Adrenal gland (tissue), 12 donors: ENCODE measurements around the gene CST2. TPM values are rescaled to one million over a fixed set of nuclear protein-coding genes. Genes with fewer than 3 reads are reported as not detected.

ENCODE experiments used
- DNase-seq, 7 donors: peaks; one replicate each; pipeline ENCODE4 v3.0.0-alpha.2; 2019 to 2020
- H3K27ac ChIP-seq, 5 donors: fragments of 200-600 bp; sonication (generic) in 4 of 5; 1 replicate in 3 of 5; 2 replicates in 2 of 5; pipeline versions ENCODE4 v1.5.1 to v1.8.0; 2016 to 2020; ENCODE audit warnings: mild to moderate bottlenecking in 1 of 5
- H3K27me3 ChIP-seq: fragments of 200-600 bp; 2 replicates; pipeline ENCODE4 v1.8.0; 2021
- H3K36me3 ChIP-seq, 2 donors: fragments of 200-600 bp; replicated peaks in 1 of 2; 1 replicate in 1 of 2; 2 replicates in 1 of 2; pipeline versions ENCODE4 v1.5.1 to v1.8.0; 2018 to 2022
- H3K4me1 ChIP-seq, 2 donors: fragments of 200-600 bp; replicated peaks in 1 of 2; 1 replicate in 1 of 2; 2 replicates in 1 of 2; pipeline versions ENCODE4 v1.5.1 to v1.8.0; 2018 to 2021
- H3K4me3 ChIP-seq, 4 donors: fragments of 200-600 bp; sonication (generic) in 3 of 4; one replicate each; pipeline ENCODE4 v1.5.1; 2016 to 2018
- H3K9me3 ChIP-seq, 3 donors: fragments of 200-600 bp; sonication (generic) in 1 of 3; replicated peaks in 1 of 3; 1 replicate in 2 of 3; 2 replicates in 1 of 3; pipeline versions ENCODE4 v1.5.1 to v1.8.0; 2016 to 2021
- POLR2A ChIP-seq, 2 donors: fragments of 450-650 bp; IDR thresholded peaks; one replicate each; pipeline ENCODE4 v1.6.1; 2017; ENCODE audit warnings: antibody characterized with exemption in 2 of 2, mild to moderate bottlenecking in 2 of 2, moderate library complexity in 1 of 2
- WGBS, 4 donors: extraction: QIAGEN DNeasy Blood & Tissue Kit in 2 of 4; methylation state at CpG; one replicate each; pipeline versions ENCODE4 v1.1.5 to v1.1.7; 2013 to 2017; 5-methylcytosine and 5-hydroxymethylcytosine counted together
- intact Hi-C, 2 donors: fragments of 100-400 bp; cut with DNase I; formaldehyde crosslinking; loops; one replicate each; pipeline versions ENCODE4 v1.14.1 to v1.15.0; 2022 to 2023
- polyA plus RNA-seq, 3 donors: library from polyadenylated mRNA; stranded (reverse); fragments of 200-250 nt in 2 of 3; fragments of 350-450 nt in 1 of 3; fragmentation: Illumina TruSeq in 1 of 3; extraction: RNeasy Lipid Tissue Mini Kit (QIAGEN cat#74804) in 1 of 3; gene quantifications; one replicate each; pipeline ENCODE4 v1.2.3, GENCODE V29; 2013 to 2014
- total RNA-seq, 9 donors: library from RNA; depleted of rRNA in 4 of 9; stranded (reverse); fragments of >200 nt in 4 of 9; fragments of 120-200 nt in 1 of 9; fragmentation: NEBNext Ultra II Directional in 1 of 9; extraction: Animal tissue kit (Norgen Biotek cat#: 25700) in 1 of 9; gene quantifications; one replicate each; pipeline versions ENCODE4 v1.1.0 to v1.2.4, GENCODE V29; 2013 to 2023
- TF ChIP-seq, protein P1 (sequence below), 6 experiments: fragments of 450-650 bp in 4 of 6; fragments of 200-600 bp in 2 of 6; sonication (generic) in 1 of 6; IDR thresholded peaks; 1 replicate in 5 of 6; 2 replicates in 1 of 6; pipeline versions ENCODE4 v1.5.1 to v1.8.0; 2016 to 2021; ENCODE audit warnings: antibody characterized with exemption in 6 of 6, mild to moderate bottlenecking in 2 of 6, moderate library complexity in 1 of 6
- donor health status: healthy with polysubstance abuse.
- donor health status: Bipolar disorder and iron deficiency.
- donor health status: DM: yes; HTN: yes; CAD: no.
- donor health status: DM: no; HTN: no; CAD: no.
- donor health status: DM: no; HTN: no; CAD: no.
- donor health status: DM: yes; HTN: yes; CAD: no.

CST2 gene
- total and polyA plus RNA-seq, 12 donors: 1.3 to 94.3 (median 4.8) TPM; not detected in 3

DNA sequence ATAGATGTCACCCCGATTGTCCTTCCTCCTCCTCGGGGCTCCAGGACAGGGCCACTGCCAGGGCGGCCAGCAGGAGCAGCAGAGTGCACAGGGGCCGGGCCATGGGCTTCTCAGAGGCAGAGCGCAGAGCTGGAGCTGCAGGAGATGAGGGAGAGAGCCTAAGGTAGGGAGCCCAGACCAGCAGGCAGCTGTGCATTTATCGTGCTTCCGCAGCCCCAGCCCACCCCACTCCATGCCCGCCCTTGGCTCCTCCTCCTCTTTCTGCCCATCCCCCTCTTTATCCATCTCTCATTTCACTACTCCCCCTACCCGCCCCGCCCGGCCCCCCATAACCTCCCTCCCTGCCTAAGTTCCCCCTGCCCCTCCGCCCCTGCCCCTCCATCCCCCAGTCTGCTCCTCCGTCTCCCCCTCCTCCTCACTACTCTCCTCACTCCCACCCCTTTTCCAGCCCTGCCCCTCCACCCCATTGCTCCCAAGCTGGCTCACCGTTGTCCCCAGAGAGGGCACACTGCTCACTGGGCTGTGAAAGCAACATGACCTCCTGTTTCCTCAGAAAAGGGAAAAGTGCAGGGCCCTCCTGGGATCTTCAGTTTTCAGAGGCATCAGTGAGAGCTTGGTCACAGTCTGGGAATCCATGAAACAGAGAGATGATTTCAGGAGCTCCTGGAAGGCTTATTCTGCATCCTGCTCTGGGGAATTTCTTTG is 50.3 kb downstream of the CST2 start:
- no peaks in the 10 kb centered on the region for H3K36me3 ChIP-seq
- H3K27me3 ChIP-seq: no peaks in the 10 kb centered on the region
- intact Hi-C loops: no loop called here
- H3K9me3 ChIP-seq: no peaks in the 10 kb centered on the region
- DNase-seq: no peak
- WGBS, 4 donors: 17 to 26% (median 18%) methylated on average over 9 to 14 of the region's 14 CpGs
- H3K4me1 ChIP-seq: no peaks in the 10 kb centered on the region
- TF ChIP-seq, protein P1, sequence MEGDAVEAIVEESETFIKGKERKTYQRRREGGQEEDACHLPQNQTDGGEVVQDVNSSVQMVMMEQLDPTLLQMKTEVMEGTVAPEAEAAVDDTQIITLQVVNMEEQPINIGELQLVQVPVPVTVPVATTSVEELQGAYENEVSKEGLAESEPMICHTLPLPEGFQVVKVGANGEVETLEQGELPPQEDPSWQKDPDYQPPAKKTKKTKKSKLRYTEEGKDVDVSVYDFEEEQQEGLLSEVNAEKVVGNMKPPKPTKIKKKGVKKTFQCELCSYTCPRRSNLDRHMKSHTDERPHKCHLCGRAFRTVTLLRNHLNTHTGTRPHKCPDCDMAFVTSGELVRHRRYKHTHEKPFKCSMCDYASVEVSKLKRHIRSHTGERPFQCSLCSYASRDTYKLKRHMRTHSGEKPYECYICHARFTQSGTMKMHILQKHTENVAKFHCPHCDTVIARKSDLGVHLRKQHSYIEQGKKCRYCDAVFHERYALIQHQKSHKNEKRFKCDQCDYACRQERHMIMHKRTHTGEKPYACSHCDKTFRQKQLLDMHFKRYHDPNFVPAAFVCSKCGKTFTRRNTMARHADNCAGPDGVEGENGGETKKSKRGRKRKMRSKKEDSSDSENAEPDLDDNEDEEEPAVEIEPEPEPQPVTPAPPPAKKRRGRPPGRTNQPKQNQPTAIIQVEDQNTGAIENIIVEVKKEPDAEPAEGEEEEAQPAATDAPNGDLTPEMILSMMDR (IDR thresholded peaks at IDR 0.05): no peak
- TF ChIP-seq POLR2A (IDR thresholded peaks at IDR 0.05): no peak
- H3K27ac ChIP-seq: no peak overlapping the region
- no peak overlapping the region for H3K4me3 ChIP-seq

GRCh38 chr20:23774081-23774480 is 52.4 kb downstream of the CST2 start:
- H3K9me3 ChIP-seq: no peaks in the 10 kb centered on the region
- no peaks in the 10 kb centered on the region for H3K36me3 ChIP-seq
- no peak overlapping the region for H3K27ac ChIP-seq
- DNase-seq: no peak
- intact Hi-C loops: no loop called here
- H3K27me3 ChIP-seq: no peaks in the 10 kb centered on the region
- TF ChIP-seq POLR2A (IDR thresholded peaks at IDR 0.05): no peak
- TF ChIP-seq, protein P1 (IDR thresholded peaks at IDR 0.05): no peak
- no peak overlapping the region for H3K4me3 ChIP-seq
- WGBS, 4 donors: 73 to 92% (median 83%) methylated on average over 6 to 7 of the region's 7 CpGs
- no peaks in the 10 kb centered on the region for H3K4me1 ChIP-seq

Other genes with a start within 250 kb of the CST2 start
- not detected for gene CST9, start 220.8 kb downstream of the CST2 start, total RNA-seq
- gene CST9, start 220.8 kb downstream of the CST2 start, polyA plus RNA-seq: not detected
- gene CST3, start 188.8 kb downstream of the CST2 start, total RNA-seq: 1,000 to 10,000 TPM in 6 of 9 donors, 100 to 1,000 TPM in 2, 10 to 100 TPM in 1; 92.4 to 1,851 (median 1,207) TPM
- gene CST3, start 188.8 kb downstream of the CST2 start, polyA plus RNA-seq: 1,000 to 10,000 TPM in 1 of 3 donors, 100 to 1,000 TPM in 2; 320 to 1,309 (median 414) TPM
- gene CST4, start 137.7 kb downstream of the CST2 start, total RNA-seq: not detected
- gene CST4, start 137.7 kb downstream of the CST2 start, polyA plus RNA-seq: not detected
- 1 to 10 TPM in 1 of 9 donors, not detected in 8; 1.3 TPM for gene CST1, start 75.8 kb downstream of the CST2 start, total RNA-seq
- under 1 TPM in 2 of 3 donors, not detected in 1; 0.13 to 0.56 TPM for gene CST1, start 75.8 kb downstream of the CST2 start, polyA plus RNA-seq
- 1 to 10 TPM in 5 of 9 donors, under 1 TPM in 2, not detected in 2; 0.35 to 8.2 (median 2.2) TPM for gene CST5, start 53.0 kb upstream of the CST2 start, total RNA-seq
- gene CST5, start 53.0 kb upstream of the CST2 start, polyA plus RNA-seq: under 1 TPM in 2 of 3 donors, not detected in 1; 0.44 to 0.47 TPM
- under 1 TPM in 1 of 9 donors, not detected in 8; 0.38 TPM for gene GGTLC1, start 162.1 kb upstream of the CST2 start, total RNA-seq
- gene GGTLC1, start 162.1 kb upstream of the CST2 start, polyA plus RNA-seq: not detected